Liver (tissue), 9 donors: ENCODE measurements around the gene SCAF1. TPM values are rescaled to one million over a fixed set of nuclear protein-coding genes. Genes with fewer than 3 reads are reported as not detected.

Experiments
- DNase-seq: peaks from one replicate; pipeline ENCODE4 v3.0.0-alpha.2; 2017; ENCODE audit warnings: low spot score
- H3K27ac ChIP-seq, 2 donors: one replicate each; pipeline ENCODE4 v1.7.0; 2013; ENCODE audit warnings: inconsistent platforms in 2 of 2, low read length in 2 of 2, control low read depth in 1 of 2, low read depth in 1 of 2, mild to moderate bottlenecking in 1 of 2
- H3K27me3 ChIP-seq, 4 donors: one replicate each; pipeline versions ENCODE4 v1.6.1 to v1.7.0; 2013; ENCODE audit warnings: low read length in 3 of 4, inconsistent platforms in 1 of 4, mild to moderate bottlenecking in 1 of 4, moderate library complexity in 1 of 4; ENCODE audit not compliant: control insufficient read depth in 4 of 4, insufficient read depth in 4 of 4
- H3K36me3 ChIP-seq, 4 donors: one replicate each; pipeline versions ENCODE4 v1.6.1 to v1.7.0; 2013; ENCODE audit warnings: low read length in 3 of 4, mild to moderate bottlenecking in 3 of 4, low read depth in 1 of 4, moderate library complexity in 1 of 4; ENCODE audit not compliant: control insufficient read depth in 4 of 4, insufficient read depth in 3 of 4
- H3K4me1 ChIP-seq, 4 donors: one replicate each; pipeline versions ENCODE4 v1.6.1 to v1.7.0; 2013; ENCODE audit warnings: low read length in 3 of 4, mild to moderate bottlenecking in 3 of 4, moderate library complexity in 1 of 4; ENCODE audit not compliant: control insufficient read depth in 4 of 4, insufficient read depth in 4 of 4
- H3K4me3 ChIP-seq, 3 donors: one replicate each; pipeline versions ENCODE4 v1.6.1 to v1.7.0; 2013; ENCODE audit warnings: low read length in 3 of 3, control low read depth in 1 of 3, low read depth in 1 of 3, mild to moderate bottlenecking in 1 of 3
- H3K9ac ChIP-seq, 2 donors: one replicate each; pipeline ENCODE4 v1.7.0; 2013; ENCODE audit warnings: low read length in 2 of 2, mild to moderate bottlenecking in 2 of 2, moderate library complexity in 2 of 2, control low read depth in 1 of 2, low read depth in 1 of 2
- H3K9me3 ChIP-seq, 4 donors: one replicate each; pipeline versions ENCODE4 v1.6.1 to v1.7.0; 2013; ENCODE audit warnings: low read length in 3 of 4; ENCODE audit not compliant: control insufficient read depth in 4 of 4
- FOXA1 ChIP-seq: IDR thresholded peaks from 2 replicates; pipeline ENCODE4 v1.6.1; 2016; ENCODE audit warnings: antibody characterized with exemption
- FOXA2 ChIP-seq: IDR thresholded peaks from 2 replicates; pipeline ENCODE4 v1.6.1; 2016; ENCODE audit warnings: antibody characterized with exemption
- GABPA ChIP-seq, 2 donors: IDR thresholded peaks in 1 of 2; conservative IDR thresholded peaks in 1 of 2; 2 replicates each; pipeline ENCODE4 v1.6.1; 2016; ENCODE audit warnings: antibody characterized with exemption in 2 of 2, mild to moderate bottlenecking in 1 of 2, moderate library complexity in 1 of 2
- HNF4G ChIP-seq: IDR thresholded peaks from 2 replicates; pipeline ENCODE4 v1.6.1; 2016; ENCODE audit warnings: antibody characterized with exemption
- JUND ChIP-seq, 2 donors: IDR thresholded peaks; 2 replicates each; pipeline ENCODE4 v1.6.1; 2016; ENCODE audit warnings: antibody characterized with exemption in 2 of 2
- NR2F2 ChIP-seq: IDR thresholded peaks from 2 replicates; pipeline ENCODE4 v1.6.1; 2016; ENCODE audit warnings: antibody characterized with exemption
- RAD21 ChIP-seq, 2 donors: IDR thresholded peaks; 2 replicates each; pipeline ENCODE4 v1.6.1; 2016; ENCODE audit warnings: antibody characterized with exemption in 2 of 2, mild to moderate bottlenecking in 2 of 2
- RXRA ChIP-seq, 2 donors: IDR thresholded peaks; 2 replicates each; pipeline ENCODE4 v1.6.1; 2017 to 2018; ENCODE audit warnings: antibody characterized with exemption in 2 of 2, mild to moderate bottlenecking in 1 of 2
- SP1 ChIP-seq: IDR thresholded peaks from 2 replicates; pipeline ENCODE4 v1.6.1; 2018; ENCODE audit warnings: antibody characterized with exemption, mild to moderate bottlenecking
- TAF1 ChIP-seq: conservative IDR thresholded peaks from 2 replicates; pipeline ENCODE4 v1.6.1; 2016; ENCODE audit warnings: antibody characterized with exemption, mild to moderate bottlenecking
- YY1 ChIP-seq: IDR thresholded peaks from 2 replicates; pipeline ENCODE4 v1.6.1; 2016; ENCODE audit warnings: antibody characterized with exemption, mild to moderate bottlenecking
- whole genome bisulfite sequencing: extraction: QIAGEN DNeasy Blood & Tissue Kit; methylation state at CpG from one replicate; pipeline ENCODE4 v1.1.7; 2013; 5-methylcytosine and 5-hydroxymethylcytosine counted together
- polyA plus RNA-seq, 2 donors: library from polyadenylated mRNA; stranded (reverse) in 1 of 2; unstranded in 1 of 2; fragments of 200-250 nt in 1 of 2; fragments of >200 nt in 1 of 2; fragmentation: Nextera tagmentation in 1 of 2; extraction: Ambion mirVana in 1 of 2; gene quantifications; one replicate each; pipeline versions ENCODE4 v1.2.1 to v1.2.3, GENCODE V29; 2013 to 2015
- total RNA-seq, 2 donors: library from RNA; depleted of rRNA; stranded (reverse); fragments of >200 nt; gene quantifications; one replicate each; pipeline ENCODE4 v1.2.3, GENCODE V29; 2014
- TF ChIP-seq, protein P1 (sequence below): IDR thresholded peaks from 2 replicates; pipeline ENCODE4 v1.6.1; 2016; ENCODE audit warnings: antibody characterized with exemption, mild to moderate bottlenecking
- TF ChIP-seq, protein P2 (sequence below): IDR thresholded peaks from 2 replicates; pipeline ENCODE4 v1.6.1; 2016; ENCODE audit warnings: antibody characterized with exemption
- TF ChIP-seq, protein P3 (sequence below): fragments of 150-350 bp; IDR thresholded peaks from 2 replicates; pipeline ENCODE4 v1.5.1; 2017; ENCODE audit warnings: improper control_type of control experiment, low read depth, low read length; ENCODE audit not compliant: missing input control
- TF ChIP-seq, protein P4 (sequence below): IDR thresholded peaks from 2 replicates; pipeline ENCODE4 v1.6.1; 2016; ENCODE audit warnings: antibody characterized with exemption
- donor health status: healthy.
- donor health status: healthy.
- donor health status: healthy.
- donor health status: healthy.
- donor health status: healthy.

SCAF1 gene
- total and polyA plus RNA-seq, 4 donors: 4.6 to 17.6 (median 9.9) TPM

DNA sequence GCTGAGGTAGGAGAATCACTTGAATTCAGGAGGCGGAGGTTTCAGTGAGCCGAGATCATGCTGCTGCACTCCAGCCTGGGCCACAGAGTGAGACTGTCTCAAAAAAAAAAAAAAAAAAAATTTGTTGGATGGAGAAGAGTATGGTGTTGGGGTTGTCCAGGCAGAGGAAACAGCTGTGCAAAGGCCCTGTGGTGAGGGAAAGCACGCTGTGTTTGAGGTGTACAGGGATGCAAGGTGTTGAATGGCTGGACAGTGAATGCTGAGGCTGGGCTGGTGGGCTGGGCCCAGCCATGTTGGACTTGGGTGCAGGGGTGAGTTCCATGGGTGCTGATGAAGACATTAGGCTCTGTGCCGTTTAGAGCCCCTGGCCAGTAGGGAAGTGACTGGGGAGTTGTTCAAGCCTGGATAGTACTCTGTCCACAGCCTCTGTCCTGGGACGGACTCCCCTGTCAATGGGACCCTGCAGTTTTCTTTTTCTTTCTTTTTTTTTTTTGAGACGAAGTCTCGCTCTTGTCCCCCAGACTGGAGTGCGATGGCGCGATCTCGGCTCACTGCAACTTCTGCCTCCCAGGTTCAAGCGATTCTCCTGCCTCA lies 32.4 kb upstream of the SCAF1 start:
- Histone ChIP-seq H3K9me3 (no peaks in the 10 kb centered on the region), H3K4me1 (no peaks in the 10 kb centered on the region), H3K36me3 (peaks cover 2 to 16% (median 6%) of the 10 kb centered on the region in 4 donors), H3K27me3 (no peaks in the 10 kb centered on the region), H3K27ac (no peak overlapping the region), H3K9ac (no peak overlapping the region), H3K4me3 (no peak overlapping the region)
- TF ChIP-seq YY1 (no peak), GABPA (IDR thresholded peaks at IDR 0.05 in 1 of 2, conservative IDR thresholded peaks at IDR 0.05 in 1 of 2) (no peak), RAD21 (IDR thresholded peaks at IDR 0.05) (no peak), FOXA1 (no peak), TAF1 (no peak), SP1 (no peak), HNF4G (no peak), FOXA2 (no peak), NR2F2 (no peak), RXRA (IDR thresholded peaks at IDR 0.05) (no peak)
- TF ChIP-seq, protein P1, sequence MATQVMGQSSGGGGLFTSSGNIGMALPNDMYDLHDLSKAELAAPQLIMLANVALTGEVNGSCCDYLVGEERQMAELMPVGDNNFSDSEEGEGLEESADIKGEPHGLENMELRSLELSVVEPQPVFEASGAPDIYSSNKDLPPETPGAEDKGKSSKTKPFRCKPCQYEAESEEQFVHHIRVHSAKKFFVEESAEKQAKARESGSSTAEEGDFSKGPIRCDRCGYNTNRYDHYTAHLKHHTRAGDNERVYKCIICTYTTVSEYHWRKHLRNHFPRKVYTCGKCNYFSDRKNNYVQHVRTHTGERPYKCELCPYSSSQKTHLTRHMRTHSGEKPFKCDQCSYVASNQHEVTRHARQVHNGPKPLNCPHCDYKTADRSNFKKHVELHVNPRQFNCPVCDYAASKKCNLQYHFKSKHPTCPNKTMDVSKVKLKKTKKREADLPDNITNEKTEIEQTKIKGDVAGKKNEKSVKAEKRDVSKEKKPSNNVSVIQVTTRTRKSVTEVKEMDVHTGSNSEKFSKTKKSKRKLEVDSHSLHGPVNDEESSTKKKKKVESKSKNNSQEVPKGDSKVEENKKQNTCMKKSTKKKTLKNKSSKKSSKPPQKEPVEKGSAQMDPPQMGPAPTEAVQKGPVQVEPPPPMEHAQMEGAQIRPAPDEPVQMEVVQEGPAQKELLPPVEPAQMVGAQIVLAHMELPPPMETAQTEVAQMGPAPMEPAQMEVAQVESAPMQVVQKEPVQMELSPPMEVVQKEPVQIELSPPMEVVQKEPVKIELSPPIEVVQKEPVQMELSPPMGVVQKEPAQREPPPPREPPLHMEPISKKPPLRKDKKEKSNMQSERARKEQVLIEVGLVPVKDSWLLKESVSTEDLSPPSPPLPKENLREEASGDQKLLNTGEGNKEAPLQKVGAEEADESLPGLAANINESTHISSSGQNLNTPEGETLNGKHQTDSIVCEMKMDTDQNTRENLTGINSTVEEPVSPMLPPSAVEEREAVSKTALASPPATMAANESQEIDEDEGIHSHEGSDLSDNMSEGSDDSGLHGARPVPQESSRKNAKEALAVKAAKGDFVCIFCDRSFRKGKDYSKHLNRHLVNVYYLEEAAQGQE: no peak
- TF ChIP-seq, protein P2, sequence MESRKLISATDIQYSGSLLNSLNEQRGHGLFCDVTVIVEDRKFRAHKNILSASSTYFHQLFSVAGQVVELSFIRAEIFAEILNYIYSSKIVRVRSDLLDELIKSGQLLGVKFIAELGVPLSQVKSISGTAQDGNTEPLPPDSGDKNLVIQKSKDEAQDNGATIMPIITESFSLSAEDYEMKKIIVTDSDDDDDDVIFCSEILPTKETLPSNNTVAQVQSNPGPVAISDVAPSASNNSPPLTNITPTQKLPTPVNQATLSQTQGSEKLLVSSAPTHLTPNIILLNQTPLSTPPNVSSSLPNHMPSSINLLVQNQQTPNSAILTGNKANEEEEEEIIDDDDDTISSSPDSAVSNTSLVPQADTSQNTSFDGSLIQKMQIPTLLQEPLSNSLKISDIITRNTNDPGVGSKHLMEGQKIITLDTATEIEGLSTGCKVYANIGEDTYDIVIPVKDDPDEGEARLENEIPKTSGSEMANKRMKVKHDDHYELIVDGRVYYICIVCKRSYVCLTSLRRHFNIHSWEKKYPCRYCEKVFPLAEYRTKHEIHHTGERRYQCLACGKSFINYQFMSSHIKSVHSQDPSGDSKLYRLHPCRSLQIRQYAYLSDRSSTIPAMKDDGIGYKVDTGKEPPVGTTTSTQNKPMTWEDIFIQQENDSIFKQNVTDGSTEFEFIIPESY: no peak
- TF ChIP-seq, protein P3, sequence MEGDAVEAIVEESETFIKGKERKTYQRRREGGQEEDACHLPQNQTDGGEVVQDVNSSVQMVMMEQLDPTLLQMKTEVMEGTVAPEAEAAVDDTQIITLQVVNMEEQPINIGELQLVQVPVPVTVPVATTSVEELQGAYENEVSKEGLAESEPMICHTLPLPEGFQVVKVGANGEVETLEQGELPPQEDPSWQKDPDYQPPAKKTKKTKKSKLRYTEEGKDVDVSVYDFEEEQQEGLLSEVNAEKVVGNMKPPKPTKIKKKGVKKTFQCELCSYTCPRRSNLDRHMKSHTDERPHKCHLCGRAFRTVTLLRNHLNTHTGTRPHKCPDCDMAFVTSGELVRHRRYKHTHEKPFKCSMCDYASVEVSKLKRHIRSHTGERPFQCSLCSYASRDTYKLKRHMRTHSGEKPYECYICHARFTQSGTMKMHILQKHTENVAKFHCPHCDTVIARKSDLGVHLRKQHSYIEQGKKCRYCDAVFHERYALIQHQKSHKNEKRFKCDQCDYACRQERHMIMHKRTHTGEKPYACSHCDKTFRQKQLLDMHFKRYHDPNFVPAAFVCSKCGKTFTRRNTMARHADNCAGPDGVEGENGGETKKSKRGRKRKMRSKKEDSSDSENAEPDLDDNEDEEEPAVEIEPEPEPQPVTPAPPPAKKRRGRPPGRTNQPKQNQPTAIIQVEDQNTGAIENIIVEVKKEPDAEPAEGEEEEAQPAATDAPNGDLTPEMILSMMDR: no peak
- TF ChIP-seq, protein P4, sequence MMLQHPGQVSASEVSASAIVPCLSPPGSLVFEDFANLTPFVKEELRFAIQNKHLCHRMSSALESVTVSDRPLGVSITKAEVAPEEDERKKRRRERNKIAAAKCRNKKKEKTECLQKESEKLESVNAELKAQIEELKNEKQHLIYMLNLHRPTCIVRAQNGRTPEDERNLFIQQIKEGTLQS: no peak
- DNase-seq: no peak
- WGBS: 97% methylated on average over 12 of the region's 12 CpGs

DNA sequence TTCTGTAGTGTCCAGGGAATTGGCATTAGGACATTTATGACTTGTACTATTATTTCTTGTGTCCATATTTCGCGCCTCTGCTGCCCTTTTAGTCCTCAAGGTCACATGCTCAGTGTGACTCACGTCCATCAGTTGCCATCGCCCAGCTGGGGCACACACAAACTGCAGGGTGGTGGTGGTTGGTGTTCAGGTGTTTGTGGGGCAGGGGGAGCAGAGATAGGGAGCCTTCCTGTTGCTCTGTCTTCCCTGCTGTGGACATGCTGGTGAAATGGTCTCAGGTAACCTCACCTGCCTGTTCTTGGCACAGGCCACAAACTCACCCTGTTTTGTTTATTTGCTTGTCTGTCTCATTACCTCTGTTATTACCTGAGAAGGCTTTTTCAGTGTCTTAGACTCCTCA lies 28.6 kb upstream of the SCAF1 start:
- H3K4me3 ChIP-seq: no peak overlapping the region
- no peak overlapping the region for H3K27ac ChIP-seq
- no peaks in the 10 kb centered on the region for H3K27me3 ChIP-seq
- WGBS: 87% methylated on average over 4 of the region's 4 CpGs
- TF ChIP-seq JUND (IDR thresholded peaks at IDR 0.05): no peak
- TF ChIP-seq GABPA (IDR thresholded peaks at IDR 0.05 in 1 of 2, conservative IDR thresholded peaks at IDR 0.05 in 1 of 2): no peak
- H3K9me3 ChIP-seq: no peaks in the 10 kb centered on the region
- H3K9ac ChIP-seq: no peak overlapping the region
- no peak for DNase-seq
- peaks cover 5 to 41% (median 13%) of the 10 kb centered on the region in 4 donors for H3K36me3 ChIP-seq
- H3K4me1 ChIP-seq: no peaks in the 10 kb centered on the region
